ENCODE data around the gene XDH.

GRCh38 chr2:31398881-31399280 is 15.7 kb downstream of the XDH start:
- TF ChIP-seq EZH2 (IDR thresholded peaks at IDR 0.05; ENCODE audit: insufficient read depth, poor library complexity, severe bottlenecking) (no peak), EZH2phosphoT487 (IDR thresholded peaks at IDR 0.05; ENCODE audit: insufficient read depth, low read depth) (no peak)

Measured in GM23248 (cell line).